Left kidney (tissue), 8 donors: Measurements from ENCODE around the gene SLMAP. TPM values are rescaled to one million over a fixed set of nuclear protein-coding genes. Genes with fewer than 3 reads are reported as not detected.

Source experiments
- DNase-seq: peaks from one replicate; pipeline ENCODE4 v3.0.0-alpha.2; 2013
- long read RNA-seq, 8 donors: transcript quantifications; one replicate each; lab custom pipeline, GENCODE V29; 2026
- polyA plus RNA-seq: library from polyadenylated mRNA; unstranded; fragments of 120-200 nt; gene quantifications from one replicate; pipeline ENCODE4 v1.2.1, GENCODE V29; 2013; ENCODE audit not compliant: insufficient read length

Gene SLMAP
- polyA plus RNA-seq: 59.4 TPM
- long read RNA-seq, donor 1, partial matches to known transcripts: 7 of 7 reads
- long read RNA-seq, donor 1, other reads (novel, unspliced or antisense): 0 of 7 reads
- long read RNA-seq, donor 2: 0 reads
- long read RNA-seq, donor 3, partial matches to known transcripts: 0 of 1 reads
- long read RNA-seq, donor 3, other reads (novel, unspliced or antisense): 0 of 1 reads
- long read RNA-seq, donor 4: 0 reads
- long read RNA-seq, donor 5: 0 reads
- long read RNA-seq, donor 6: 0 reads
- long read RNA-seq, donor 7: 0 reads
- long read RNA-seq, donor 8: 0 reads

- DNase-seq: peak; percentile 97
Measured at GRCh38 chr3:57755741-57756527, at the start of gene SLMAP. Gene SLMAP (plus strand): TSS chr3:57756309. CDS start chr3:57757652, 1,343 bp downstream.

GRCh38 chr3:57706462-57706861, 49.6 kb upstream of the SLMAP start:
- DNase-seq: no peak

GRCh38 chr3:57709031-57709430, 47.1 kb upstream of the SLMAP start:
- DNase-seq: no peak

GRCh38 chr3:57709559-57709958, 46.5 kb upstream of the SLMAP start:
- no peak for DNase-seq

GRCh38 chr3:57715686-57716085, 40.4 kb upstream of the SLMAP start:
- DNase-seq: no peak

- no peak for DNase-seq
Measured at GRCh38 chr3:57717205-57717868, 38.8 kb upstream of the SLMAP start.

- no peak for DNase-seq
Measured at GRCh38 chr3:57718118-57718517, 38.0 kb upstream of the SLMAP start.

- DNase-seq: no peak
Measured at GRCh38 chr3:57726397-57726796, 29.7 kb upstream of the SLMAP start.

- DNase-seq: no peak
Measured at GRCh38 chr3:57727106-57727505, 29.0 kb upstream of the SLMAP start.

GRCh38 chr3:57729334-57730045, 26.6 kb upstream of the SLMAP start:
- no peak for DNase-seq

- DNase-seq: no peak
Measured at GRCh38 chr3:57730682-57731081, 25.4 kb upstream of the SLMAP start.

GRCh38 chr3:57731311-57731710, 24.8 kb upstream of the SLMAP start:
- no peak for DNase-seq

GRCh38 chr3:57733790-57734189, 22.3 kb upstream of the SLMAP start:
- no peak for DNase-seq

- no peak for DNase-seq
Measured at GRCh38 chr3:57735405-57735804, 20.7 kb upstream of the SLMAP start.

- DNase-seq: no peak
Measured at GRCh38 chr3:57737840-57738239, 18.3 kb upstream of the SLMAP start.

GRCh38 chr3:57738391-57738790, 17.7 kb upstream of the SLMAP start:
- no peak for DNase-seq

GRCh38 chr3:57740027-57740426, 16.1 kb upstream of the SLMAP start:
- DNase-seq: no peak

GRCh38 chr3:57743496-57743895, 12.6 kb upstream of the SLMAP start:
- DNase-seq: no peak

- DNase-seq: no peak
Measured at GRCh38 chr3:57745101-57745500, 11.0 kb upstream of the SLMAP start.

- no peak for DNase-seq
Measured at GRCh38 chr3:57746156-57747010, 9.7 kb upstream of the SLMAP start.

- DNase-seq: no peak
Measured at GRCh38 chr3:57749542-57749941, 6.6 kb upstream of the SLMAP start.
